HepG2 (cell line): Measurements from ENCODE around the gene FXR2. TPM values are rescaled to one million over a fixed set of nuclear protein-coding genes. Genes with fewer than 3 reads are reported as not detected.

ENCODE experiments used
- AHR ChIP-seq: IDR thresholded peaks from 2 replicates; pipeline ENCODE4 v1.6.1; 2018; ENCODE audit warnings: missing genetic modification reagents, missing compliant biosample characterization
- ATF7-NPFF ChIP-seq: sonication (generic); formaldehyde crosslinking; IDR thresholded peaks from 2 replicates; pipeline ENCODE4 v1.8.1; 2023; ENCODE audit warnings: mild to moderate bottlenecking, low read depth, missing genetic modification reagents, moderate library complexity
- BRCA1 ChIP-seq: sonication (generic); formaldehyde crosslinking; IDR thresholded peaks from 2 replicates; pipeline ENCODE4 v1.4.0; 2020; ENCODE audit warnings: missing genetic modification reagents
- CBX2 ChIP-seq, 2 experiments: fragments of 200-600 bp in 1 of 2; sonication (generic); formaldehyde crosslinking in 1 of 2; IDR thresholded peaks; 2 replicates each; pipeline versions ENCODE4 v1.7.0 to v1.8.1; 2018 to 2022; ENCODE audit warnings: low read depth in 2 of 2, low read length in 1 of 2, mild to moderate bottlenecking in 1 of 2, missing genetic modification reagents in 1 of 2
- CHD2 ChIP-seq: IDR thresholded peaks from 2 replicates; pipeline ENCODE4 v1.6.1; 2011; ENCODE audit warnings: low read depth, low read length, improper control_type of control experiment
- HNF4G ChIP-seq, 2 experiments: sonication (generic) in 1 of 2; formaldehyde crosslinking in 1 of 2; IDR thresholded peaks; 2 replicates each; pipeline versions ENCODE4 v1.4.0 to v1.6.1; 2011 to 2020; ENCODE audit warnings: borderline replicate concordance in 2 of 2, low read depth in 2 of 2, mild to moderate bottlenecking in 2 of 2, low read length in 1 of 2, missing genetic modification reagents in 1 of 2, moderate library complexity in 1 of 2
- MED8 ChIP-seq: sonication (generic); formaldehyde crosslinking; IDR thresholded peaks from 2 replicates; pipeline ENCODE4 v1.8.1; 2023; ENCODE audit warnings: mild to moderate bottlenecking, missing genetic modification reagents; ENCODE audit not compliant: insufficient replicate concordance
- MYC ChIP-seq: sonication (generic); formaldehyde crosslinking; IDR thresholded peaks from 2 replicates; pipeline ENCODE4 v1.9.0; 2021; ENCODE audit warnings: missing genetic modification reagents, borderline replicate concordance
- NR2C2 ChIP-seq: sonication (generic); formaldehyde crosslinking; IDR thresholded peaks from 2 replicates; pipeline ENCODE4 v1.4.0; 2020; ENCODE audit warnings: missing genetic modification reagents, mild to moderate bottlenecking, moderate library complexity, borderline replicate concordance
- NR2F1 ChIP-seq, 2 experiments: fragments of 450-650 bp in 1 of 2; formaldehyde crosslinking in 1 of 2; IDR thresholded peaks; 2 replicates each; pipeline versions ENCODE4 v1.5.0 to v1.6.1; 2016 to 2020; ENCODE audit warnings: mild to moderate bottlenecking in 1 of 2, missing compliant biosample characterization in 1 of 2, missing genetic modification reagents in 1 of 2, moderate library complexity in 1 of 2
- SUZ12 ChIP-seq: fragments of 150-350 bp; IDR thresholded peaks from 2 replicates; pipeline ENCODE4 v1.6.1; 2014; ENCODE audit warnings: low read depth, low read length
- TAF1 ChIP-seq: sonication (generic); formaldehyde crosslinking; IDR thresholded peaks from 2 replicates; pipeline ENCODE4 v1.4.0; 2020; ENCODE audit warnings: missing genetic modification reagents
- TEAD3 ChIP-seq: optimal IDR thresholded peaks from 2 replicates; pipeline ENCODE3; 2016; ENCODE audit warnings: borderline replicate concordance
- ZMYM4 ChIP-seq: sonication (generic); formaldehyde crosslinking; IDR thresholded peaks from 2 replicates; pipeline ENCODE4 v1.8.1; 2023; ENCODE audit warnings: mild to moderate bottlenecking, missing genetic modification reagents
- ZNF205 ChIP-seq: IDR thresholded peaks from 2 replicates; pipeline ENCODE4 v1.6.1; 2018; ENCODE audit warnings: missing biosample characterization, missing genetic modification reagents
- ZNF577 ChIP-seq: sonication (generic); formaldehyde crosslinking; IDR thresholded peaks from 2 replicates; pipeline ENCODE4 v1.4.0; 2020; ENCODE audit warnings: mild to moderate bottlenecking, low read depth, missing genetic modification reagents, borderline replicate concordance
- ZNF788 ChIP-seq: sonication (generic); formaldehyde crosslinking; IDR thresholded peaks from 2 replicates; pipeline ENCODE4 v1.5.0; 2020; ENCODE audit warnings: mild to moderate bottlenecking, missing genetic modification reagents, borderline replicate concordance
- polyA plus RNA-seq, 8 experiments: library from polyadenylated mRNA; depleted of rRNA in 3 of 8; stranded (reverse) in 7 of 8; unstranded in 1 of 8; fragments of >200 nt; fragmentation: Illumina TruSeq in 4 of 8; extraction: Trizol in 4 of 8; gene quantifications; 2 replicates each; pipeline versions ENCODE4 v1.2.1 to v1.2.3, GENCODE V29; 2011 to 2016; ENCODE audit warnings: low read depth in 4 of 8, missing spikeins in 1 of 8, mixed read lengths in 1 of 8; ENCODE audit not compliant: insufficient read depth in 1 of 8
- total RNA-seq, 5 experiments: library from RNA; depleted of rRNA; stranded (reverse); fragments of >200 nt; fragmentation: Illumina TruSeq; extraction: Trizol; gene quantifications; 2 replicates each; pipeline ENCODE4 v1.2.3, GENCODE V29; 2016; ENCODE audit warnings: low read depth in 1 of 5
- TF ChIP-seq, protein P1 (sequence below): IDR thresholded peaks from 2 replicates; pipeline ENCODE4 v1.6.1; 2016; ENCODE audit warnings: missing biosample characterization, missing genetic modification reagents, low read depth
- TF ChIP-seq, protein P2 (sequence below): sonication (generic); formaldehyde crosslinking; IDR thresholded peaks from 2 replicates; pipeline ENCODE4 v1.5.0; 2020; ENCODE audit warnings: missing genetic modification reagents, mild to moderate bottlenecking, borderline replicate concordance
- TF ChIP-seq, protein P3 (sequence below): sonication (generic); formaldehyde crosslinking; IDR thresholded peaks from 2 replicates; pipeline ENCODE4 v1.5.1; 2020; ENCODE audit warnings: missing genetic modification reagents, mild to moderate bottlenecking, borderline replicate concordance
- TF ChIP-seq, protein P4 (sequence below): sonication (generic); formaldehyde crosslinking; IDR thresholded peaks from 2 replicates; pipeline ENCODE4 v1.4.0; 2020; ENCODE audit warnings: missing genetic modification reagents
- TF ChIP-seq, protein P5 (sequence below): sonication (generic); formaldehyde crosslinking; IDR thresholded peaks from 2 replicates; pipeline ENCODE4 v1.4.0; 2020; ENCODE audit warnings: missing genetic modification reagents
- TF ChIP-seq, protein P6 (sequence below): sonication (generic); formaldehyde crosslinking; IDR thresholded peaks from 2 replicates; pipeline ENCODE4 v1.5.1; 2020; ENCODE audit warnings: missing genetic modification reagents, mild to moderate bottlenecking, borderline replicate concordance

The FXR2 gene
- total and polyA plus RNA-seq, 2 of the 13 experiments (the other 11 are each of a cell fraction or from before 2014, with no cell fraction given) = 20.9 to 24.4 TPM

DNA sequence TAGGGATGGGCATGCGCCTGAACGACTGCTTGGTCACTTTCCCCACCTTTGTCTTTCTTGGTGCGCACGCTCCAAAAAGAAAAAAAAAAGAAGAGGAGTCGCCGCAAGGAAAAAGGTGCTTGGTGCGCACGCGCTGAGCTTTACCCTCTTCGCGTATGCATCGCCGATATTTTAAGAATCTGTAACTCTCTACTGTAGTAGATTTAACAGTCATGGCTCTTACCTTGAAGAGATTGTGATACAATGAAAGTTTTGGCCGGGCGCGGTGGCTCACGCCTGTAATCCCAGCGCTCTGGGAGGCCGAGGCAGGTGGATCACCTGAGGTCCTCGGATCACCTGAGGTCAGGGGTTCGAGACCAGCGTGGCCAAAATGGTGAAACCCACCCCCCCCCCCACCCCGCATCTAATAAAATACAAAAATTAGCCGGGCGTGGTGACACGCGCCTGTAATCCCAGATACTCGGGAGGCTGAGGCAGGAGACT lies 609 bp upstream of the FXR2 start (continued):
- TF ChIP-seq, protein P1, sequence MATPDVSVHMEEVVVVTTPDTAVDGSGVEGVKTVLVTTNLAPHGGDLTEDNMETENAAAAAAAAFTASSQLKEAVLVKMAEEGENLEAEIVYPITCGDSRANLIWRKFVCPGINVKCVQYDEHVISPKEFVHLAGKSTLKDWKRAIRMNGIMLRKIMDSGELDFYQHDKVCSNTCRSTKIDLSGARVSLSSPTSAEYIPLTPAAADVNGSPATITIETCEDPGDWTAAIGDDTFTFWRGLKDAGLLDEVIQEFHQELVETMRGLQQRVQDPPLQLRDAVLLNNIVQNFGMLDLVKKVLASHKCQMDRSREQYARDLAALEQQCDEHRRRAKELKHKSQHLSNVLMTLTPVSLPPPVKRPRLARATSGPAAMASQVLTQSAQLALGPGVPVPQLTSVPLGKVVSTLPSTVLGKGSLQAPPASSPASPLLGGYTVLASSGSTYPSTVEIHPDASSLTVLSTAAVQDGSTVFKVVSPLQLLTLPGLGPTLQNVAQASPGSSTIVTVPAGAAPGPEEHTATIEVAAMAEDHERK (CRISPR knock-in tag) = no peak
- TF ChIP-seq, protein P2, sequence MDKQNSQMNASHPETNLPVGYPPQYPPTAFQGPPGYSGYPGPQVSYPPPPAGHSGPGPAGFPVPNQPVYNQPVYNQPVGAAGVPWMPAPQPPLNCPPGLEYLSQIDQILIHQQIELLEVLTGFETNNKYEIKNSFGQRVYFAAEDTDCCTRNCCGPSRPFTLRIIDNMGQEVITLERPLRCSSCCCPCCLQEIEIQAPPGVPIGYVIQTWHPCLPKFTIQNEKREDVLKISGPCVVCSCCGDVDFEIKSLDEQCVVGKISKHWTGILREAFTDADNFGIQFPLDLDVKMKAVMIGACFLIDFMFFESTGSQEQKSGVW (CRISPR knock-in tag) = no peak
- TF ChIP-seq, protein P3, sequence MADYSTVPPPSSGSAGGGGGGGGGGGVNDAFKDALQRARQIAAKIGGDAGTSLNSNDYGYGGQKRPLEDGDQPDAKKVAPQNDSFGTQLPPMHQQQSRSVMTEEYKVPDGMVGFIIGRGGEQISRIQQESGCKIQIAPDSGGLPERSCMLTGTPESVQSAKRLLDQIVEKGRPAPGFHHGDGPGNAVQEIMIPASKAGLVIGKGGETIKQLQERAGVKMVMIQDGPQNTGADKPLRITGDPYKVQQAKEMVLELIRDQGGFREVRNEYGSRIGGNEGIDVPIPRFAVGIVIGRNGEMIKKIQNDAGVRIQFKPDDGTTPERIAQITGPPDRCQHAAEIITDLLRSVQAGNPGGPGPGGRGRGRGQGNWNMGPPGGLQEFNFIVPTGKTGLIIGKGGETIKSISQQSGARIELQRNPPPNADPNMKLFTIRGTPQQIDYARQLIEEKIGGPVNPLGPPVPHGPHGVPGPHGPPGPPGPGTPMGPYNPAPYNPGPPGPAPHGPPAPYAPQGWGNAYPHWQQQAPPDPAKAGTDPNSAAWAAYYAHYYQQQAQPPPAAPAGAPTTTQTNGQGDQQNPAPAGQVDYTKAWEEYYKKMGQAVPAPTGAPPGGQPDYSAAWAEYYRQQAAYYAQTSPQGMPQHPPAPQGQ = no peak
- TF ChIP-seq, protein P4, sequence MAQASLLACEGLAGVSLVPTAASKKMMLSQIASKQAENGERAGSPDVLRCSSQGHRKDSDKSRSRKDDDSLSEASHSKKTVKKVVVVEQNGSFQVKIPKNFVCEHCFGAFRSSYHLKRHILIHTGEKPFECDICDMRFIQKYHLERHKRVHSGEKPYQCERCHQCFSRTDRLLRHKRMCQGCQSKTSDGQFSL (CRISPR knock-in tag) = peak; percentile 80; the same call in 1 of the 2 replicates
- TF ChIP-seq, protein P5, sequence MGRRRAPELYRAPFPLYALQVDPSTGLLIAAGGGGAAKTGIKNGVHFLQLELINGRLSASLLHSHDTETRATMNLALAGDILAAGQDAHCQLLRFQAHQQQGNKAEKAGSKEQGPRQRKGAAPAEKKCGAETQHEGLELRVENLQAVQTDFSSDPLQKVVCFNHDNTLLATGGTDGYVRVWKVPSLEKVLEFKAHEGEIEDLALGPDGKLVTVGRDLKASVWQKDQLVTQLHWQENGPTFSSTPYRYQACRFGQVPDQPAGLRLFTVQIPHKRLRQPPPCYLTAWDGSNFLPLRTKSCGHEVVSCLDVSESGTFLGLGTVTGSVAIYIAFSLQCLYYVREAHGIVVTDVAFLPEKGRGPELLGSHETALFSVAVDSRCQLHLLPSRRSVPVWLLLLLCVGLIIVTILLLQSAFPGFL (CRISPR knock-in tag) = no peak
- 0 out of 2 replicates have a peak, but pooled peaks have one; percentile 1 for TF ChIP-seq ZNF205
- no peak for TF ChIP-seq CHD2
- 0 out of 2 replicates have a peak, but pooled peaks have one; percentile 16 for TF ChIP-seq ZNF788 (CRISPR knock-in tag)
- TF ChIP-seq TEAD3 (CRISPR knock-in tag) = peak; percentile 0
- 0 out of 2 replicates have a peak, but pooled peaks have one; percentile 9 for TF ChIP-seq ZMYM4
- TF ChIP-seq BRCA1 (CRISPR knock-in tag) = no peak
- no peak for TF ChIP-seq SUZ12
- peak; percentile 29; the same call in 1 of the 2 replicates for TF ChIP-seq TAF1
- TF ChIP-seq ATF7-NPFF (CRISPR knock-in tag) = no peak
- TF ChIP-seq NR2F1 (CRISPR knock-in tag; IDR thresholded peaks at IDR 0.05) = no peak
- TF ChIP-seq, protein P6, sequence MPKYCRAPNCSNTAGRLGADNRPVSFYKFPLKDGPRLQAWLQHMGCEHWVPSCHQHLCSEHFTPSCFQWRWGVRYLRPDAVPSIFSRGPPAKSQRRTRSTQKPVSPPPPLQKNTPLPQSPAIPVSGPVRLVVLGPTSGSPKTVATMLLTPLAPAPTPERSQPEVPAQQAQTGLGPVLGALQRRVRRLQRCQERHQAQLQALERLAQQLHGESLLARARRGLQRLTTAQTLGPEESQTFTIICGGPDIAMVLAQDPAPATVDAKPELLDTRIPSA (CRISPR knock-in tag) = no peak
- no peak for TF ChIP-seq AHR
- no peak for TF ChIP-seq CBX2 (IDR thresholded peaks at IDR 0.05; ENCODE audit: low read depth, low read length)
- TF ChIP-seq CBX2 (CRISPR knock-in tag; IDR thresholded peaks at IDR 0.05; ENCODE audit: low read depth) = no peak
- TF ChIP-seq MED8 (CRISPR knock-in tag) = no peak
- TF ChIP-seq HNF4G (IDR thresholded peaks at IDR 0.05; ENCODE audit: borderline replicate concordance, low read depth, low read length) = no peak
- no peak for TF ChIP-seq HNF4G (CRISPR knock-in tag; IDR thresholded peaks at IDR 0.05; ENCODE audit: borderline replicate concordance, low read depth)
- no peak for TF ChIP-seq NR2C2
- no peak for TF ChIP-seq MYC (CRISPR knock-in tag)
- TF ChIP-seq ZNF577 (CRISPR knock-in tag) = no peak
